GM18511 (cell line): ENCODE measurements around the gene PGPEP1.
"Not testable (repeated sequence)": the region's sequence is repeated elsewhere in the genome, so short reads cannot be mapped to it uniquely, and the experiment has no call there.

Source experiments
- ATAC-seq: cut with Tn5 transposase; IDR thresholded peaks from one replicate; pipeline ENCODE4 v1.9.1; 2021; ENCODE audit warnings: mild to moderate bottlenecking, moderate library complexity; ENCODE audit not compliant: unreplicated experiment

Gene PGPEP1

DNA sequence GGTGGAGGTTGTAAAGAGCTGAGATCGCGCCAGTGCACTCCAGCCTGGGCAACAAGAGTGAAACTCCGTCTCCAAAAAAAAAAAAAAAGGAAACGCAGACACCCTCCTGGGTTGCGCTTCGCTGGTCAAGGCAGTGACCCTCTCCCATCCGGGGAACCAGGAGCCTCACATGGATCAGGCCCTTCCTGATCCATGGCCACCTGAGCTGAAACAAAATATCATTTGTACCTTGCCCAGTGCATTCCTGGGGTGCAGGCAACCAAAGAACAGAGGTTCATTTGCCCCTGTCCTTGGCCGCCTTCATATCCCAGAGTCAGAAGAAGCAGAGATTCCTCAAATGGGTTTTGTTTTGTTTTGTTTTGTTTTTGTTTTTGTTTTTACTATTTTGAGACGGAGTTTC is 9.5 kb upstream of the PGPEP1 start:
- no peak for ATAC-seq

DNA sequence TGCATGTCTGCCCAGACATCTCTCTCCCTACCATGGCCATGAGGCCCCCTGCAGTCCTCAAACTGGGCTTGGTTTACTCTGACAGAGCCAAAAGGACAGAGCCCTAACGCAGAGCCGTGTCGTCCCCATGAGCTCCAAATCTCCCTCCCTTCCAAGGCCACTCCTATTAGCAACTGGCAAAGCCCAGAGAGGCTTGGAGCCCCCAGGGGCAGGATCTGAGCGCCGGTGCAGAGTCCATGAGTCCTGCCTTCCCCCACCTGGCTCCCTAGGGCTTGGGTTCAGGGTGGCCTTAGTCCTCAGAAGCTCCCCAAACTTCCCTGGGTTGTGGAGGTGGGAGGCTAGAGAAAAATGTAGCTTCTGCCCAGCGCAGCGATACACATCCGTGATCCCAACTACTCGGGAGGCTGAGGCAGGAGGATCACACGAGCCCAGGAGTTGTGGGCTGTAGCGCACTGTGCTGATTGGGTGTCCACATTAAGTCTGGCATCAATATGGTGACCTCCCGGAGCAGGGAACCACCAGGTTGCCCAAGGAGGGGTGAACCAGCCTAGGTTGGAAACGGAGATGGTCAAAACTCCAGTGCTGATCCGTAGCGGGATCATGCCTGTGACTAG is 7.4 kb upstream of the PGPEP1 start:
- ATAC-seq = no peak

DNA sequence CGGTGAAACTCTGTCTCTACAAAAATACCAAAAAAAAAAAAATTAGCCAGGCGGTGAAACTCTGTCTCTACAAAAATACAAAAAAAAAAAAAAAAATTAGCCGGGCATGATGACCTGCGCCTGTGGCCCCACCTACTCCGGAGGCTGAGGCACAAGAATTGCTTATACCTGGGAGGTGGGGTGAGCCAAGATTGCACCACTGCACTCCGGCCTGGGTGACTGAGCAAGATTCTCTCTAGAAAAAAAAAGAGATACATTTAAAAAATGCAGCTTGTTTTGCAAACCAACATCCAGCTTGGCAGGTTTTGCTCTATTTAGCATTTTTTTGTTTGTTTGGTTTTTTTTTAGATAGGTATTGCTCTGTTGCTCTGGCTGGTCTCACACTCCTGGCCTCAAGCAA is 6.7 kb upstream of the PGPEP1 start:
- no peak for ATAC-seq

DNA sequence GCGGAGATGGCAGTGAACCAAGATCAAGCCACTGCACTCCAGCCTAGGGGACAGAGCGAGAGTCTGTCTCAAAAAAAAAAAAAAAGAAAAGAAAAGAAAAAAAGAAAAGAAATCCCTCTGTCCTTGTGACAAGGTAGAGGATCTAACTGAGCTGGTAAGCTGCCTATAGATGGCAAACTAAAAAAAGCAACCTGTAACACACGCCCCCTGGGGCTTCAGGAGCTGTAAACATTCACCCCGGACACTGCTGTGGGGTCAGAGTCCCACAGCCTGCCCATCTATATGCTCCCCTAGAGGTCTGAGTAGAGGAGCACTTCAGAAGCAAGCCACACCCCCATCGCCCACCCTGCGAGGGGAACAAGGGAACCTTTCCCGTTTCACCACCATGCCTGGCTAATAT is 4.3 kb upstream of the PGPEP1 start:
- no peak for ATAC-seq

DNA sequence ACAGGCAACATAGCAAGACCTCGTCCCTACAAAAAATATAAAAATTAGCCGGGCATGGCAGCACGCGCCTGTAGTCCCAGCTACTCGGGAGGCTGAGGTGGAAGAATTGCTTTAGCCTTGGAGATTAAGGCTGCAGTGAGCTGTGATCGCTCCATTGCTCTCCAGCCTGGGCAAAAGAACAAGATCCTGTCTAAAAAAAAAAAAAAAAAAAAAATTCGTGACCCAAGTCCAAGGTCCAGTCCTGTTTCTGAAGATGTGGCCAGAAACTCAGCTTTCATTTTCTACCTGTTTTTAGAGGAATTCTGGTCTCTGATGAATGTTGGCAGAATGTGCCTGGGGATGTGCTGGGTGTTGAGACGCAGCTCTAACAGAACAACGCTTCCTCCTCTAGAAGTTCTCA is 1.9 kb upstream of the PGPEP1 start:
- no peak for ATAC-seq

DNA sequence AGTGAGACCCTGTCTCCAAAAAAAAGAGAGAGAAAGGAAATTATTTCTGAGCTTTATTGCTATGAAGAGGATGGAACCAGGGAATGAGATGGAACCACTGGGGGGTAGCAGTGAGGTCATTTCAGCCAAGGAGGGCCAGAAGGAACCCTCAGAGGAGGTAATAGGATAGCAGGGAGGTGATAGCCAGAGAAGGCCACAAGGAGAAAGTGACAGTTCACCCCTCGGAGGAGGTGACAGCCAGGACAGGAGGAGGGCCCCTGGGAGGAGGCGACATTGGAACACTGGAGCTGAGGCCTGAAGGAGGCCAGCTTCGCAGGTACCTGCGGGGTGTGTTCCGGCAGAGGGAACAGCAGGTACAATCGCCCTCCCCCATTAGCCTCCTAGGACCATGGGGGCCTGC is 675 bp upstream of the PGPEP1 start:
- ATAC-seq = no peak

DNA sequence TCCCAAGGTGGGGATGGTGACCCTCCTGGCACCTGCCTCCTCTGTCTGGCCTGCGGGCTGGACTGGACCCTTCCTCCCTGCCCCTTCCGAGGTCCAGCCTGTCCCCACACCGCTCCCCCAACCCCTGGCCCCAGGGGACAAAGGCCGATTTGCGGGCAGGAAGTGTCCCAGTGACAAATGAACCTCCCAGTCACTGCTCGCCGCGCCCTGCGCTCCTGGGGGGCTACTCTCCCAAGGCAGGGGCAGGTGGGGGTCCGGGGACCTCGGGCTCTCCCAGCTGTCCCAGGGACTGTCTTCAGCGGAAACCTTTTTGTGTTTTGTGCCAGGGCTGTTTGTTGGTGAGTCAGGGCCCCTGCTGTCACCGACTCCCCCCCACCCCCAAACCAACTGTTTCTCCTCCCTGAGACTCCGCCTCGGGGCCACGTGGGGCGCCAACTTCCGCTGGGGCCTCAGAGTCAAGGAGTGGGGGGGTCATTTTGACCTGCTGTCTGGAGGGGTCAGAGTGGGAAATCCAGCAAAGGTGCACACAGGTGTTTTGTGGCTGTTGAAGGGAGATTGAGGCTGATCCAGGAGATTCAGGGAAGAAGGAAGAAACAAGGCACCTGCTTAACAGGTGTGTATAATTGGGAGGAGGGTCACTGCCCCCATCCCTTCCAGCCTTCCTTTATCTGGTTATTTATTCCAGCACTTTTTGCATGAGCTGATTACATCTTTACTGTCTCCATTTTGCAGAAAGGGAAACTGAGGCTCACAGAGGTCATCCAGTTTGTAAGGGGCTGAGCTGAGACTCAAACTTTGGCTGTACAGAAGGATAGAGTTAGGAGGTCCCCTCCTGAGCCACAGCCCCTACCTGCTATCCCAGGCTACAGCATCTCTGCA is 831 bp downstream of the PGPEP1 start:
- ATAC-seq = no peak

DNA sequence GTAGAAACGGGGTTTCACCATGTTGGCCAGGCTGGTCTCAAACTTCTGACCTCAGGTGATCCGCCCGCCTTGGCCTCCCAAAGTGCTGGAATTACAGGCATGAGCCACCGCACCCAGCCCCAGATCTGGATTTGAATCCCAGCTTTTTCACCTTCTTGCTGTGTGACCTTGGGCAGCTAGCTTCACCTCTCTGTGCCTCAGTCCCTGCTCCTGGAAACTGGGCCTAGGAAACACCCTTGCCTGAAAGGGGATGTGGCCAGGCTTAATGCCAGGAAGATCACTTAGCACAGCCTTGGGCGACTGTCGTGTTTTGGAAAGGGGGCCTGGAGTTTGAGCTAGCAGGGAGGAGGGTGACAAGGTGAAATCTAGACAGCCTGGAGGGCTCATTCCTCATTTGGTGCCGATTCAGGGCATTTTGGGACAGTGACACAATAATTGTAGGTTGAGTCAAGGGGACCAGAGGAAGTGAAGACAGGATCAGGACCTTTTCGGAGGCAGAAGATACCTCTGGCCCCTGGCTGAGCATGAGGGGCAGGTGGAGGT is 1.8 kb downstream of the PGPEP1 start:
- no peak for ATAC-seq

DNA sequence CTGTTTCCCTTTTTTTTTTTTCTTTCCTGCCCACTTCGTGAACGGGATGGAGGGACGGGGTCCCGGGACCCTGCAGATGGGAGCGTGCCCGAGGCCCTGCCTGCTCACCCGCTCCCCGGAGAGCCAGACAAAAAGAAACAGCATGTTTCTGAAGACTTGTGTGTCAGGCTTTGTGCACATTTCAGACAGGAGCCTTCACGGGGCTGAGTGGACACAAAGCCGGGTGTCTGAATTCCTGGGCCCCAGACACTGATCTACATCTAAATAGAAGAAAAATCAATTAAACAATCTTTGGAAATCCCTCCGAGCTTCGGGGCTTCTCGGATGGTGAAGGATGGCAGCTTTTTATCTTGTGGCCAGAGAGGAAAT is 4.2 kb downstream of the PGPEP1 start:
- ATAC-seq = no peak

DNA sequence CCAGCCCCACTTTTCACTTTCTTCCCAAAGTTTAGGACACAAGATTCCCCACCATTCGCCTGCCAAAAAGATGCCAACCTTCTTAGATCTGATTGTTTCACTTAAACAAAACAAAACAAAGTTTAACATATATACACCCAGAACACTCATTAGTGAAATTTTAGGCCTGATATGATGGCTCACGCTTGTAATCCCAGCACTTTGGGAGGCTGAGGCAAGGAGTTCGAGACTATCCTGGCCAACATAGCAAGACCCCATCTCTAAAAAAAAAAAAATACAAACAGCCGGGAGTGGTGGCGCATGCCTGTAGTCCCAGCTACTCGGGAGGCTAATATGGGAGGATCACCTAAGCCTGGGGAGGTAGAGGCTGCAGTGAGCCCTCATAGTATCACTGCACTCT is 4.9 kb downstream of the PGPEP1 start:
- no peak for ATAC-seq

DNA sequence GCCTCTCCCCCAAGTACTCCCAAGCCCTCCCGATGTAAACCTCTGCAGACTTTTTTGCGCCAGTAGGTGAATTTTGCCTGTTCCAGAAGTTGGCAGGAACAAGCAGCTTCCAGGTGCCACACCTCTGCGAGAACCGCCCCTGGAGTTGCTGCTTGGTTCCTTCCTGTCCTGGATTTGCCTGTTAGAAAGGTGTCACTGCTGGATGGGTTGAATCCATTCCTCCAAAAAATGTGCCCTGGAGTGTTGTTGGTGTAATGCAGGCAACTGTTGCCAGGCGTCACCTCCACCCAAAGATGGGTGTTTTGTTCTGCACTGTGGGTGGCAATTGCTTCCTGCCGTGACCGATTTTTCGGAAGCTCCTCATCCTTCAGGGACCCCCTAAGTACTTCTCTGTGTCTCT is 5.7 kb downstream of the PGPEP1 start:
- ATAC-seq = no peak

DNA sequence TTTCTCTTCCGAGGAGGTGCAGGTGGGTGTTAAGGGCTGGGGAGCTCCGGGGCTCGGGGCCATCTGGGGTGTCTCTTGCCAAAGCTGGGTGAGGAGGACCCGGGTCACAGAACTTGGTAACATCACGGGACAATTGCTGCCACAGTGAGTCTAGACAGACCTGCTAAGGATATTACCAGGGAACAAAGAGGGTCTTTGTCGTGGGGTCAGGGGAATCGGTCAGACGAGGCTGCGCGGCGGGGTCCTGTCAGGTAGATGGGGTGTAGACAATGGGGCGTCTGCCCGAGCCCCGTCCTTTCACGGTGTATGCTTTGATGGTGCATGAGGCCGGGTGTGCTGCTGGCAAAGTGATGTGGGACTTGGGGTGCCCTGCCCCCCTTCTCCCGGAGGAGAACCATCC is 7.8 kb downstream of the PGPEP1 start:
- ATAC-seq = no peak

DNA sequence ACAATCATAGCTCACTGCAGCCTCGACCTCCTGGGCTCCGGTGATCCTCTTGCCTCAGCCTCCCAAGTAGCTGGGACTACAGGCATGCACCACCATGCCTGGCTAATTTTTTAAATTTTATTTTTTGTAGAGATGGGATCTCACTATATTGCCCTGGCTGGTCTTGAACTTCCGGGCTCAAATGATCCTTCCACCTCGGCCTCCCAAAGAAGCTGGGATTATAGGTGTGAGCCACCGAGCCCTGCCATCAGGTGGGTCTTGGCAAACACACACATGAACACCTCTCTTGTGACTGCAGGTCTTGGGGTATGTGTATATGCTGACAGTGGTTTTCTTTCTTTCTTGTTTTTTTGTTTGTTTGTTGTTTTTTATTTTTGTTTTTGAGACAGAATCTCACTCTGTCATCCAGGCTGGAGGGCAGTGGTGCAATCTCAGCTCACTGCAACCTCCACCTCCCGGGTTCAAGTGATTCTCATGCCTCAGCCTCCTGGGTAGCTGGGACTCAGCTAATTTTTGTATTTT is 8.5 kb downstream of the PGPEP1 start:
- not testable (repeated sequence) for ATAC-seq

DNA sequence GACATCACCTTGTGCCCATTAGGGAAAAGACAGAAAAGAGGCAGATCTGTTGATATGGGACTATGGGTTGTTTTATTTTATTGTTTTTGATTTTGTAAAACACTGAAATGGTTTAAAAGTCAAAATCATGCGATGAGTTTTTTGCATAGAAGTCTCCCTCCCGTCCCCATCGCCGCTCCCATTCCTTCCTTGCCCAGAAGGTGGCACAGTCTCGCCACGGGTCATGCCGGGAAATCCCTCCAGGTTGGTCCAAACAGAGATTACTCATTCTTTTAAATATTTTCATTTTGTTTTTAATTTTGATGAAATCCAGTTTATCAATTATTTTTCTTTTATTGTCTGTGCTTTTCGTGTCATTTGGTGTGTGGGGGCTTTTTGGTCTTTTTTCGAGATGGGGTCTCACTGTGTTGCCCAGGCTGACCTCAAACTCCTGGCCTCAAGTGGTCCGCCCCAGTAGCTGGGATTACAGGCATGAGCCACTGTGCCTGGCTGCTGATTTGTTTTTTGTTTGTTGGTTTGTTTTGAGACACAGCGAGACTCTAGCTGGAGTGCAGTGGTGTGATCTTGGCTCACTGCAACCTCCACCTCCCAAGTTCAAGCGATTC is 9.2 kb downstream of the PGPEP1 start:
- ATAC-seq = no peak

DNA sequence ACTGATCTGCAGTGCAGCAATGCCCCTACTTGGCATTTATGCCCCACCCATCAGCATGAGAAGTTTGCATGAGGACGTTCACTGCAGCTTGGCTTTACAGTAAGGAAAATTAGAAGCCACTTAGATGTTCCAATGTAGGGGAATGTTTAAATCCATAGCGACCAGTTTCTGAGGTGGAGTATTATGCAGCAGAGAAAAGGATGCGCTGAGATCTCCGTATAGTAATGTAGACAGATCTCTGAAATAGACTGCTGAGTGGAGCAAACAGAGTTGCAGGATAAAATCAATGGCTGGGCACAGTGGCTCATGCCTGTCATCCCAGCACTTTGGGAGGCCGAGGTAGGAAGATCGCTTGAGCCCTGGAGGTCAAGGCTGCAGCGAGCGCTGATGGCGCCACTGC is 10.1 kb downstream of the PGPEP1 start:
- no peak for ATAC-seq

DNA sequence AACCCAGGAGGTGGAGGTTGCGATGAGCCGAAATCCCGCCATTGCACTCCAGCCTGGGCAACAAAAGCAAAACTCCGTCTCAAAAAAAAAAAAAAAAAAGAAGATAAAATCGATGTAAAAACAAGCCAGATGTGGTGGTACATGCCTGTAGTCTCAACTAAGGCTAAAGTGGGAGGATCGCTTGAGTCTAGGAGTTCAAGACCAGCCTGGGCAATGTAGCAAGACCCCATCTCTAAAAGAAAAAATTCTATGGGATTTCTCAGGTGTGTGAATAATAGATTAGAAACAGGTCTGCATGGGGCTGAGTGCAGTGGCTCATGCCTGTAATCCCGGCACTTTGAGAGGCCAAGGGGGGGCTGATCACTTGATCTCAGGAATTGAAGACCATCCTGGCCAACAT is 11.1 kb downstream of the PGPEP1 start:
- no peak for ATAC-seq

DNA sequence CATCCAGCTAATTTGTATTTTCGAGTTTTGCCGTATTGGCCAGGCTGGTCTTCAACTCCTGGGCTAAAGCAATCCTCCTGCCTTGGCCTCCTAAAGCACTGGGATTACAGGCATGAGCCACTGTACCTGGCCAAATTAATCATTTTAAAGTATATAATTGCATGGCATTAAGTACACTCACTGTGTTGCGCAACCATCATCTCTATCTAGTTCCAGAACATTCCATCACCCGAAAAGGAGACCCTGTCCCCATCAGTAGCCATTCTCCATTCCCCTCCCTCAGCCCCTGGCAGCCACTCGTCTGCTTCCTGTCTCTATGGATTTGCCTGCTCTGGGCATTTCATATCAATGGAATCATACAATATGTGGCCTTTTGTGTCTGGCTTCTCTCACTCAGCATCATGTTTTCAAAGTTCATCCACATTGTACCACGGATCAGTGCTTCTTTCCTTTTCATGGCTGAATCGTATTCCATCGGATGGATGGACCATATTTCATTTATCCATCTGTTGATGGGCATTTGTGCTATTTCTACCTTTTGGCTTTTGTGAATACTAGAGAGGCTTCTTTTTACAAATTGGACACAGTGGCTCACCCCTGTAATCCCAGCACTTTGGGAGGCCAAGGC is 13.1 kb downstream of the PGPEP1 start:
- no peak for ATAC-seq

DNA sequence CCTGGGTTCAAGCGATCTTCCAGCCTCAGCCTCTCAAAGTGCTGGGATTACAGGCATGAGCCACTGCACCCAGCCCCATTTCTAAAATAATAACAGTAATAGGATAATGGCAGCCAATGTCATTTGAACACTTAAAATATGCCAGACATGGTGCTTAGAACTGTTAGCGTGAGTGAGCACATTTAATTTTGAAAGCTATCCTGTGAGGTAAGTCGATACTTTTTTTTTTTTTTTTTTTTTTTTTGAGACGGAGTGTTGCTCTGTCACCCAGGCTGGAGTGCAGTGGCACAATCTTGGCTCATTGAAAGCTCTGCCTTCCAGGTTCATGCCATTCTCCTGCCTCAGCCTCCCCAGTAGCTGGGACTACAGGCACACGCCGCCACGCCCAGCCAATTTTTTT is 14.3 kb downstream of the PGPEP1 start:
- ATAC-seq = not testable (repeated sequence)

DNA sequence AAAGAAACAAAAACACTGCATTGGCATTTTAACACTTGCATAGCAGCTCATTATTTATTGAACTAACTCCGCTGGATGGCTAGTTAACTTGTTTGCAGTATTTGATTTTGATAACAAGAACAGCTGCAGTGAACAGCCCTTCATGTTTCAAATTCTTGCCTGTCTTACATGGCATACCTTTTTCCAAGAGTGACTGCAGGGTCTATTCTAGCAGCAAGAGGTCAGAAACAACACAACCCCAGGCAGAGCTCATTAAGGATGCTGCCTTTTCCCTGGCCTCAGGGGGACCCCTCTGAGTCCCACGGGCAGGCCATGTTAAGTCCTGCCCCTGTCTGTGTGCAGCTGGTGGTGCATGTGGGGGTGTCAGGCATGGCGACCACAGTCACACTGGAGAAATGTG is 16.6 kb downstream of the PGPEP1 start:
- ATAC-seq = no peak

DNA sequence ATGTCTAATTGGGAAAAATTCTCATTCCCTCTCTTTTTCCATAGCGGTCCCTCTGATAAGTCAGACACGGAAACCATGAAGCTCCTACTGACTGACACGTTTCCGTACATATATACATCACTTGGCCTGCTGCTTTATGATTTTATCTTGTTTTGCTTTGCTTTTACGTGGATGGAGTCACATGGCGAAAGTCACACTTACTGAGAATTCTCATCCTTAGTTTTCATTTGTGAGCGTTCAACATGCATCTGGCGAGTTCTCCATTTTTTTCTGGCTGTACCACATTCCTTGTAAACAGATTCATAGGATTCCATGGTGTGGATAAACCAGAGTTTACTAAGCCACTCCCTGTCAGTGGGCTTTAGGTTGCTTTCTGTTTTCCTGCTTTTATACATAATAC is 21.2 kb downstream of the PGPEP1 start:
- ATAC-seq = no peak

DNA sequence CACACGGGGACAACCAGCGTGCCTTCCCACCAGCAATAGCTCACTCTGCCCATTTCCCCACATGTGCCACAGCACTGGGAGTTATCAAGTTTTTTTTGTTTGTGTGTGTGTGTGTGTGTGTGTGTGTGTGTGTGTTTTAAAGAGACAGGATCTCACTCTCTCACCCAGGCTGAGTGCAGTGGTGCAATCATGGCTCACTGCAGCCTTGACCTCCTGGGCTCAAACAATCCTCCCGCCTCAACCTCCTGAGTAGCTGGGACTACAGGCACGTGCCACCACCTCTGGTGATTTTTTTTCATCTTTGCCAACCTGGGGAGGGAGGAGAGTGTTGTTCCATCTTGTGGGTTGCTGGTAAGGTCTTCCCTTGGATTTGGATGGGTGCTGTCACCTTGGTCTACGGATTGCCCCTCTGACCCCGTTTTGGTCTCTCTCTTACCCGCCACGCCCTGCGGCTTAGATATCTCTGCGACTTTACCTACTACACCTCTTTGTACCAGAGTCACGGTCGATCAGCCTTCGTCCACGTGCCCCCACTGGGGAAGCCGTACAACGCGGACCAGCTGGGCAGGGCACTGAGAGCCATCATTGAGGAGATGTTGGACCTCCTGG is 22.6 kb downstream of the PGPEP1 start:
- no peak for ATAC-seq
